Cardiac septum (tissue), 1 donor: ENCODE data around the gene ZNF563. TPM values are rescaled to one million over a fixed set of nuclear protein-coding genes. Genes with fewer than 3 reads are reported as not detected.
"Not testable (repeated sequence)": the region's sequence is repeated elsewhere in the genome, so short reads cannot be mapped to it uniquely, and the experiment has no call there.

Experiments used
- DNase-seq: peaks from one replicate; pipeline ENCODE4 v3.0.0-alpha.2; 2020; ENCODE audit warnings: low spot score
- intact Hi-C: fragments of 100-400 bp; cut with DNase I; formaldehyde crosslinking; loops from one replicate; pipeline ENCODE4 v1.14.0; 2022
- long read RNA-seq: library from polyadenylated mRNA; unstranded; transcript quantifications from one replicate; pipeline ENCODE4 v2.0.0, GENCODE V29; 2021
- total RNA-seq: library from RNA; stranded (reverse); fragmentation: NEBNext Ultra II Directional; extraction: Animal tissue kit (Norgen Biotek cat#: 25700); gene quantifications from one replicate; pipeline ENCODE4 v1.2.1, GENCODE V29; 2021
- donor health status: DM: no; HTN: no; CAD: no.

The ZNF563 gene
- 3.7 TPM for total RNA-seq
- long read RNA-seq, partial matches to known transcripts, result 0 of 6 reads
- long read RNA-seq, other reads (novel, unspliced or antisense), result 0 of 6 reads

DNA sequence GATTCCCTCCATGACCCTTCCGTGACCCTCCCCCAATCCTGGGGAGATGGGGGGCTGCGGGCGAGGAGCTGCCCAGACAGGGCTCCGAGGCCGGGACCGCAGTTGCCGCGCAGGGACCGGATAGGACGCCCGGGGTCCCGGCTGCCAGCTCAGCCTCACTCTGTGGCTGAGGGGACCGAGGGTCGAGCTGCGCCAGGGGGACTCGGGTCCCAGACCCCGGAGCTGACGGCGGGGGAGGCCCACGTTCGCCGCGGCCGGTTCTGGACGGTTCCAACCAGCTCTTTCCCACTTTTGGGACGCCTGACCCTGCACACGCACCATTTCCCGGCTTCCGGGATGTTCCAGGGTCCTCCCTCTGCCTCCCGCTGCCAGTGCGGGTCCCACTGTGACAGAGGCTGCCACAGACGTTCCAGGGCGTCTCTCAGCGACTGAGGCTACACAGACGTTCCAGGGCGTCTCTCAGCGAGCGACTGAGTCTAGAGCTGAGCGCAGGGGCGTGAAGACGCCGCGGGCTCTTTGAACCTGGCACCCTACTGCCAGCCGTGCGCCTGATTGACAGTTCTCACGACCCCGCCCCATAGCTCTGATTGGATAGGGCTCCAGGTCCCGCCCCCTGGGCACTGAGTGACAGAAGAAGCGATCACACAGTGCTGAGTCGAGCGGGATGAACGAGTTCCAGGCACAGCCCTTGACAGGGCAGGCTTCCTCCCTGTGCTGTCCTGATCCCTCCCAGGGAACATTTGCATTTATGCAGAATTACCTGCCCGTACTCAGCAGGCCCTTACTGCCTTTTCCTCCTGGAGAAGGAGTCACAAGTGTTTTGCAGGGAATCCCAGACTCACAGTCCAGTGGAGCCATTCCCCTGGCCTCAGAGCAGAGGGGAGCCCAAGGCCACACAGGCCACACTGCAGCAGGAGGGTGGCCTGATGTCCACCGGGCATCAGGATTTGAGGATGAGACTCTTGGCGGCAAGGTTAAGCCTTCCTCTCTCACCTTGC lies at the start of gene ZNF563:
TSS of gene ZNF563 (minus strand) at position 472 of the 998 bp plus-strand sequence. CDS start at position 321, 151 bp downstream.
- DNase-seq, result peak; percentile 98
- intact Hi-C loops, result loop anchor here (2.0 to 10.0 kb wide), 3 partner anchors 31 to 139 kb away; partner anchors contain the start of genes ZNF44 and ZNF442

DNA sequence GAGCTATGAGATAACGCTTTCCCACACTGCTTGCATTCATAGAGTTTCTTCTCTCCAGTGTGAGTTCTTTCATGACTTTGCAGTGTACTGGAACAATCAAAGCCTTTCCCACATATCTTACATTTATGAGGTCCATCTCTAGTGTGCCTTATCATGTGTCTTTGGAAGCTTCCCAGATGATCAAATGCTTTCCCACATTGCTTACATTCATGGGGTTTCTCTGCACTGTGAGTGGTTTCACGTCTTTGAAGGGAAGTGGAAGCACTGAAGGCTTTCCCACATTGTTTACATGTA lies 47.0 kb upstream of the ZNF563 start:
- no peak for DNase-seq
- intact Hi-C loops, result no loop called here

DNA sequence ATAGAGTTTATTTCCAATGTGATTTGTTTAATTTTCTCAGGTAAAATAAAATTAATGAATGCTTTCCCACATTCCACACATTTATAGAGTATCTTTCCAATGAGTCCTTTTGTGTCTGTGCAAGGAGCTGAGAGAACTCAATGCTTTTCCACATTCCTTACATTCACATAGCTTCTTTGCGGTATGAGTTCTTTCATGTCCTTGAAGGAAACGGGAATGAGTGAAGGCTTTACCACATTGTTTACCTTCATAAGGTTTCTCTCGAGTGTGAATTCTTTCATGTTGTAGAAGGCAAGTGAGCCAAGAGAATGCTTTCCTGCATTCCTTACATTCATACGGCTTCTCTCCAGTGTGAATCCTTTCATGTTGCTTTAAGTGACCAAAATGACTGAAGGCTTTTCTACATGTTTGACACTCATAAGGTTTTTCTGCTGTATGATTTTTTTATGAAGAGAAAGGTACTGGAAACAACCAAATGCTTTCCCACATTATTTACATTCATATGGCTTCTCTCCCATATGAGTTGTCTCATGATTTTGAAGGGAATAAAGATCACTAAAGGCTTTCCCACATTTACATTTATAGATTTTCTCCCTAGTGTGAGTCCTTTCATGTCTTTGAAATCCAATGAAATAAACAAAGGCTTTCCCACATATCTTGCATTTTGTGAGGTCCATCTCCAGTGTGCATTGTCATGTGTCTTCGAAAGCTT lies 46.5 kb upstream of the ZNF563 start:
- DNase-seq, result no peak
- intact Hi-C loops, result no loop called here

DNA sequence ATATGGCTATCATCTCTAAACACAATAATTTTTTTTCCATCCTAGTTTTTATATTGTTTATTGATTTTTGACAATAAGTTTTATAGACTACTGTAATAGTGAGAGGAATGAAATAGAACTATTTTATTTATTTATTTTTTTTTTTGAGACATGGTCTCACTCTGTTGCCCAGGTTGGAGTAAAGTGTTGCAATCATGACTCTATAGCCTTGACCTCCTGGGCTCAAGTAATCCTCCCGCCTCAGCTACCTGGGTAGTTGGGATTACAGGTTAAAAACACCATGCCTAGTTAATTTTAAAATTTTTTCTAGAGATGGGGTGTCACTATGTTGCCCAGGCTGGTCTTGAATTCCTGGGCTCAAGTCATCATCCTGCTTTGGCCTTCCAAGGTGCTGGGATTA lies 40.6 kb upstream of the ZNF563 start:
- DNase-seq, result no peak
- intact Hi-C loops, result no loop called here

DNA sequence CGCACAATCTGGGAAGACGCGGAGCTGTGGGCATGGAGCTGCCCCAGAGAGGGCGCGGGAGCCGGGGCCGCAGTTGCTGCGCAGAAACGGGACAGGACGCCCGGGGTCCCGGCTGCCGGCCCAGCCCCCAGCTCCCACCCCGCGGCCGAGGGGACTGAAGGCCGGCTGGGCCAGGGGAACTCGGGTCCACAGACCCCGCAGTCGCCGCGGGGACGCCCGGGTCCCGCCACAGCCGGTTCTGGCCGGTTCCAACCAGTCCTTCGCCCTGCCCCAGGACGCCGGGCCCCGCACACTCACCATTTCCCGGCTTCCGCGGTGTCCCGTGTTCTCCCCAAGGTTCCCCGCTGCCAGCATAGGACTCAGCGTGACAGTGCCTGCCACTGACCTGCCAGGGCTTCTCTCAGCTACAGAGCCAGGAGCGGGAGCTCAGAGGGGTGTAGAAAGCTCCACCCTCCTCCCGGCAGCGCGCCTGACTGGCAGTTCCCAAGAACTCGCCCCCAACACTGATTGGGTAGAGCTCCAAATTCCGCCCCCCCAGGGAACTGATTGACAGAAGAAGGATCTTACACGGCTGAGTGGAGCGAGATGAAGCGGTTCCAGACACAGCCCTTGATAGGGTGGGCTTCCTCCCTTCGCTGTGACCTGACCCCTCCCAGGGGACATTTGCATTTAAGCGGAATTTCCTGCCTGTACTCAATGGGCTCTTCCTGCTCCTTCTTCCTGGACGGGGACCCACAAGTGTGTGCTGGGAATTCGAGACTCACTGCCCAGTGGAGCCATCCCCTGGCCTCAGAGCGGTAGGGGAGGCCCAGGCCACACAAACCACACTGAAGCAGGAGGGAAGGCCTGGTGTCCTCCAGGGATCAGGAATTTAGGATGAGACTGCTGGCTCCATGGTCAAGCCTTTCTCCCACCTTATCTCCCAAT lies 32.1 kb upstream of the ZNF563 start, which contains the start of gene ZNF442:
TSS of gene ZNF442 (minus strand) at position 448 of the 927 bp plus-strand sequence. CDS start 2,052 bp downstream, outside the sequence.
- DNase-seq, result peak; percentile 97
- intact Hi-C loops, result loop anchor here (1.0 to 10.0 kb wide), 4 partner anchors 33 to 201 kb away; partner anchors contain the start of genes ZNF136, ZNF44 and ZNF563

DNA sequence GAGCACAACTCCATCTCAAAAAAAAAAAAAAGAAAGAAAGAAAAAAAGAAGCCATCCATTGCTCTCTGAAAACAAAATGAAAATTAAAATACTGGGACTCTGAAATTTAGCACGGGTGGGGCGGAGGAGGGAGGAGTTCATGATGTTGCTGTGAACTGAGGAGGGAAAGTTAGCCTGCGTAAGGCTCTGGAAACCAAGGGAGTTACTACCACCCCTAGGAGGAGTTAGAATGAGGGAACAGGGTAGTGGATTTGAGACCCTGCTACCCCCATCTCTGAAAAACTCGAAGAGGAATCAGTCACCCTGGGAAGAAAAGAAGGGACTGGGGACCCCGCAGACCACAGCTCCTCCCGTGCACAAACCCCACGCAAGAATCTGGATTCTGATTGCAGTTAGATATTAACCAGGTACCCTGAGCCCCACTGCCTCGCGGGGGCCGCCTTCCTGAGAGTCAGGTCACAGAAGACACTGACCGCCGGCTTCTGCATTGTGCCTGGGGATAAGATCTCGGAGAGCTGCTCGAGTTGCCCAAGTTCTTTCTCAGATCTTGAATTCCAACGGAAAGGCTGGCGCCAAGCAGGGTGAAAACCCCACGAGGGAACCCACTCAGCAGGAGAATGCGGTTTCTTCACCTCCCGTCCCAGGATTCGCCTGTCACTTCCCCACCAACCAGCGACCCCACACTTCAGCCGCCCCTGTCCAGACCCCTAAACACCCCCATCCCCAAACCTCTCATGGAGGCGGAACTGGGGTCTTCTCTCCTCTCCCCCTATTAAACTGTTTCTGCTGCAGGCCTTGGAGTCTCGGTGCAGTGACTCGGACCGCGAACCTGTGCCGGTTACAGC lies 31.2 kb upstream of the ZNF563 start:
- no peak for DNase-seq
- intact Hi-C loops, result loop anchor here (1.0 to 10.0 kb wide), 4 partner anchors 32 to 200 kb away; partner anchors contain the start of genes ZNF136, ZNF44 and ZNF563

DNA sequence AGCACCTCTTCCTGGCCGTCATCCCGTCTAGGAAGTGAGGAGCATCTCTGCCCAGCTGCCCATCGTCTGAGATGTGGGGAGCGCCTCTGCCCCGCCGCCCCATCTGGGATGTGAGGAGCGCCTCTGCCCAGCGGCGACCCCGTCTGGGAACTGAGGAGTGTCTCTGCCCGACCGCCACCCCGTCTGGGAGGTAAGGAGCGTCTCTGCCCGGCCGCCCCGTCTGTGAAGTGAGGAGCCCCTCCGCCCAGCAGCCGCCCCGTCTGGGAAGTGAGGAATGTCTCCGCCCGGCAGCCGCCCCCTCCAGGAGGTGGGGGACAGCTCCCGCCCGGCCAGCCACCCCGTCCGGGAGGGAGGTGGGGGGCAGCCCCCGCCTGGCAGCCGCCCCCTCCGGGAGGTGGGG lies 28.8 kb upstream of the ZNF563 start:
- not testable (repeated sequence) for DNase-seq
- intact Hi-C loops, result loop anchor here (10.0 kb wide), 2 partner anchors 157 to 197 kb away; partner anchors contain the start of gene ZNF136

DNA sequence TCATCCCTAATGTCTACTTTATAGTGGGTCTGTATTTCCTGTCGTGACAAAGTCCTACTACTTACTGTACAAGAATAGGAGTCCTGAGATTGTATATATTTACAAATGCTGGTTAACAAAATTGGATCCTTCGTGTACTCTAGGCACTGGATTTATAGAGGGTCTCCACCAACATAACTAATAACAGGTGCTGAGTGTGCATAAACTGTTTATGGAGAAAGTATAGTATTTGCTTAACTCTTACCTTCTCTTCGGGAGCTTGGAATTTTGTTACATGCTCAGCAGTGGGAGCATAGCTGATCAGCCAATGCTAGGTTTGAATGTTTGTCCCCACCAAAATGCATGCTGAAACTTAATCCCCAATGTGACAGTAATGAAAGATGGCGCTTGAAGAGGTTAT lies 19.9 kb upstream of the ZNF563 start:
- intact Hi-C loops, result no loop called here
- DNase-seq, result no peak

DNA sequence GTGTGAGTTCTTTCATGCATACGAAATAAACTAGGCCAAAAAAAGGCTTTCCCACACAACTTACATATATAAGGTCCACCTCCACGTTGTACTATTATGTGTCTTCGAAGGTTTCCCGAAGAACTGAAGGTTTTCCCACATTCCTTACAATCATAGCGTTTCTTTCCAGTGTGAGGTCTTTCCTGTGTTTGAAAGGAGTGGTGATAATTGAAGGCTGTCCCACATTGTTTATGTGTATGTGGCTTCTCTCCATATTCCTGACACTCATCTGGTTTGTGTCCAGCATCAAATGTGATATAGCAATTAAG lies 17.4 kb upstream of the ZNF563 start:
- intact Hi-C loops, result no loop called here

DNA sequence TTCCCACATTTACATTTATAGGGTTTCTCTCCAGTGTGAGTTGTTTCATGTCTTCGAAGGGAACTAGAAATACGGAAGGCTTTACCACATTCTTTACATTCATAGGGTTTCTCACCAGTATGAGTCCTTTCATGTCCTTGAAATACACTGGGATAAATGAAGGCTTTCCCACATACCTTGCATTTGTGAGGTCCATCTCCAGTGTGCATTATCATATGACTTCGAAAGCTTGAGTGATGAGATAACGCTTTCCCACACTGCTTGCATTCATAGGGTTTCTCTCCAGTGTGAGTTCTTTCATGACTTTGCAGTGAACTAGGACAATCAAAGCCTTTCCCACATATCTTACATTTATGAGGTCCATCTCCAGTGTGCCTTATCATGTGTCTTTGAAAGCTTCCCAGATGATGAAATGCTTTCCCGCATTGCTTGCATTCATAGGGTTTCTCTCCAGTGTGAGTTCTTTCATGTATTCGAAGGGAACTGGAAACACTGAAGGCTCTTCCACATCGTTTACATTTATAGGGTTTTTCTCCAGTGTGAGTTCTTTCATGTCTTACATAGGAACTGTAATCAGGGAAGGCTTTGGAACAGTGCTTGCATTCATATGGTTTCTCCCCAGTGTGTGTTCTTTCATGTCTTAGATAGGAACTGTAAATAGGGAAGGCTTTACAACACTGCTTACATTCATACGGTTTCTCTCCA lies 16.9 kb upstream of the ZNF563 start:
- no peak for DNase-seq
- intact Hi-C loops, result no loop called here

More for the DNA sequence above, 17.4 kb upstream of the ZNF563 start:
- DNase-seq, result no peak

DNA sequence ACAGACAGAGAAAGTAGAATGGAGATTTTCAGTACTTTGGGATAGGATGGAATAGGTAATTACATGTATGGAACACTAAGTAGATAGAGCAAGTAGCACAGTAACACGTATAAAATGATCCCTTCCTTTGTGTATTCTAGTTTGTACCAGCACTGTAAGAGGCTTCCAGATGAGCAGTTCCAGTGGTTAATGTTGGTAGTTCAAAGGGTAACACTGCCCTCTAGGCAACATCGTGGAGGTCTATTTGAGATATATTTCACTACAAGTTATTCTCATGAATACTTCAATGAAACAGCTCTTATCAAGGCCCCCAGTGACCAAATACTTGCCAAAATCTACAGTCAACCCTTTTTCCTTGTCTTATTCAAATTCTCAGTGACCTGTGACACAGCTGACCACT lies 13.5 kb upstream of the ZNF563 start:
- intact Hi-C loops, result no loop called here
- DNase-seq, result no peak

DNA sequence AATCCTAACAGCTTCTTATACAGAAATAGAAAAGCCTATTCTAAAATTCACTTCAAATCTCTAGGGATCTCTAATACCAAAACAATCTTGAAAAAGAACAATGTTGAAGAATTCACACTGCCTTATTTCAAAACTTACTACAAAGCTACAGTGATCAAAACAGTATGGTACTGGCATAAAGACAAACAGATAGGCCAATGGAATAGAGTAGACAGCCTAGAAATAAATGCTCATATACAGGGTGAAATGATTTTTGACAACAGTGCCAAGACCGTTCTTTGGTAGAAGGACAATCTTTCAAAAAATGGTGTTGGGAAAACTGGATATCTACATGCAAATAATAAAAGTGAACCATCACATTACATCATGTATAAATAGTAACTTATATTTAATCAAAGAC lies 11.8 kb upstream of the ZNF563 start:
- DNase-seq, result no peak
- intact Hi-C loops, result no loop called here

DNA sequence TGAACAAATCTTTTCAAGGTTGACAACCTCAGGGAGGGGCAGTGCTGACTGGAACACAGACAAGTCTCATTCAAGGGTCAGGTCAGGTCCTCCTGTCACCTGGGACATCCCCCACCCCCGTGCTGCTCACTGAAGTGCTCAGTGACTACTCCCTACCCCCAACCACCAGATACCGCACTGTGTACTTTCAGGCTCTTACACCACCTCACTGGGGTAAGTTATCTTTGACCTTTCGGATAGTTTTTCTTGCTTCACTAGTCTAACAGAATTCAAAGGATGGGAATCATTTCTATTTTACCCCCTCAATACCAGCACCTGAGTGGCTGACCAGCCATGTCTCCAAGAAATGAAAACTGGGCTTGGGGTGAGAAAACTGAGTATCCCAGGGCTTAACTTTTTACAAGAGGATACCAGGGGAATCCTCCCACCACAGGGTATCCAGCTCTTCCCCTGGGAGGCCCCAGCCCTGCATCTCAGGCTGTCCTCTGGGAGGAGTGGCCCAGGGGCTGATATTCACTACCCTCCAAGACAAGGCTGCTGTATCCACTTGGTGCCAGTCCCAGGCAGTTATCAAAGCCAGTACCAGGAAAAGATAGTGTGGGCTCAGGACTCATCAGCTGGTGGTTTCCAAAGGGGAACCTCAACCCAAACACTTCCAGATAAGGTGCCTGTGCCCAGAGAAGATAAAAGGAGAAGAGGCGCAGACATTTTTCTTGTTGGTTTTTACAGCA lies 2.1 kb downstream of the ZNF563 start:
- intact Hi-C loops, result loop anchor here (10.0 kb wide), 1 partner anchor 137 kb away; no protein-coding TSS in a partner anchor
- DNase-seq, result no peak

DNA sequence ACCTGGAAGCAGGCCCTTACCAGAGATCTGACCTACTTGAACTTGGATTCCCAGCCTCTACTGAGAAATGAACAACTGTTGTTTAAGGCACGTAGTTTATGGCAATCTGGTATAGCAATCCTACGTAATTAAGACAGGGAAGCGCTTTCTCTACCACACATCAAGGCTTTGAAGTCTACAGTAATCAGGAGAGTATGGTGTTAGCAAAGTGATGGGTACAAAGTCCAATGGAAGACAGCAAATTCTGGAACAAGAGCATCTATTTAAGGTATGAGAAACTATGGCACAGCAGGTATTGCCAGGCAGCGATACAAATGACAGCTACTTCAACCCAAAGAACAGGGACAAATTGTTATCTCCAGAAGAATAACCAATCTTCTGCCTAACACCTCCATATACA lies 3.1 kb downstream of the ZNF563 start:
- no peak for DNase-seq
- intact Hi-C loops, result loop anchor here (10.0 kb wide), 1 partner anchor 136 kb away; no protein-coding TSS in a partner anchor

DNA sequence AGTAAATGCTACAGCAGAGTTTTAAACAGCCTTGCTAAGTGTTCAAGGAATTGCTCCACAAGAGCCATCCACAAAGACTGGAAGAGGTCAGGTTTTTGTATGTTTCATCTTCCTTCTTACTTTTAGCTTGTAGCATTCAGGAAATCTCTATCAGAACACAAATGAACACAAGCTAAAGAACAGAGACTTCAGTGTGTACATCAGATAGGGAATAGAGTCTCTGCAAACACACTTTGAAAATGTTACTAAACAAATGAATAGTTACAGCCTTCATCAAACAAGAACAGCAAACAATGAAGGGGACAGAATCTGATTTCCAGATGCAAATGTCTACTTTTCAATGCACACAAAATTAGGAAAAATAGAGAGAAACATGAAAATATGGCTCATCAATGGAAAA lies 7.7 kb downstream of the ZNF563 start:
- intact Hi-C loops, result no loop called here
- DNase-seq, result no peak

DNA sequence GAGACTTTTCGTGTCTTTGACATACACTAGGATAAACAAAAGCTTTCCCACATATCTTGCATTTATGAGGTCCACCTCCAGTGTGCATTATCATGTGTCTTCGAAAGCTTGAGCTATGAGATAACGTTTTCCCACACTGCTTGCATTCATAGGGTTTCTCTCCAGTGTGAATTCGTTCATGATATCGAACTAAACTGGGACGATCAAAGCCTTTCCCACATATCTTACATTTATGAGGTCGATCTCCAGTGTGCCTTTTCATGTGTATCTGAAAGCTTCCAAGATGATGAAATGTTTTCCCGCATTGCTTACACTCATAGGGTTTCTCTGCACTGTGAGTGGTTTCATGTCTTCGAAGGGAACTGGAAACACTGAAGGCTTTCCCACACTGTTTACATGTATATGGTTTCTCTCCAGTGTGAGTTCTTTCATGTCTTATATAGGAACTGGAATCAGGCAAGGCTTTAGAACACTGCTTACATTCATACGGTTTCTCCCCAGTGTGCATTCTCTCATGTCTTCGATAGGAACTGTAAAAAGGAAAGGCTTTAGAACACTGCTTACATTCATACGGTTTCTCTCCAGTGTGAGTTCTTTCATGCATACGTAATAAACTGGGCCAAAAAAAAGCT lies 14.5 kb downstream of the ZNF563 start:
- DNase-seq, result no peak
- intact Hi-C loops, result no loop called here

DNA sequence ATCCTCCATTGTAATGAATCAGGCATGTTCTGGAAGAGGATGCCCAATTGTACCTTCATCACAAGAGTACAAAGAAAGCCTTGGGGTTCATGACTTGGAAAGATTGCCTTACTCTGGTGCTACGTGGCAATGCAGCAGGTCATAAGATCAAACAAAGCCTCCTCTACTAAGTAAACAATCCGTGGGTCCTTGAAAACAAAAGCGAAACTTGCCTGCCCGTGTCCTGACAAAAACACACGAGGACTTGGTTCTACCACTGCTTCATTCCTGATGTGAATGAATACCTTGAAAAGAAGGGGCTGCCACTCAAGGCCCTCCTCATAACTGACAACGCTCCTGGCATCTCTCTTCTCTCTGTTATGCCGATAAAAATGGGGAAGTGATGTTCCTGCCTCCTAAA lies 18.9 kb downstream of the ZNF563 start:
- intact Hi-C loops, result no loop called here
- no peak for DNase-seq
